ENCODE data around the gene SMCR8.

DNA sequence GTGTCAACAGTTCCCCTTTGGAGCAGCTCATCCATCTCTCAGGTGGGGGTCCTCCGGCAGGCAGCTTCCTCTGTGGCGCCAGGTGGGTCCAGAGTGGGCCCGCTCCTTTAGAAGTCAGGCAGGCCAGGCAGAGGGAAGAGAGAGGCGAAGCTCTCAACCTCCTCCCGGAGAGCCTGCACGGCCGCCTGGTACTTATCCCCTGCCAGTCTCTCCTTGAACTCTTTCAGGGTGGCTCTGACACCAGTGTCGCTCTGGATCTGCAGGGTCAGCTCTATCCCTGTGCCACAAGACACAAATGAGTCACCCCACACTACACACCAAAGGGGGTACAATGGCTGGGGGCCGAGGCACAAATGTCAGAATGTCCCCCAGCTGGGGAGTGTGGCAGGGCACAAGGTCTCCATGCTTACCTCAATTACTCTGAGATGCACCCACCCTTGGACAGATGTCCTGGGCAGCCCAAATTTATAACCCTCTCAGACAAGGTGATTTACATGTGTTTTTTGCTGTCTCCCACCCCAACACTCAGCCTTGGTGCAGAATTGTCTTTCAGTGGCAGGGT is 13.6 kb downstream of the SMCR8 start:
- TF ChIP-seq POLR2A (IDR thresholded peaks at IDR 0.05) = no peak
- TF ChIP-seq, protein P1, sequence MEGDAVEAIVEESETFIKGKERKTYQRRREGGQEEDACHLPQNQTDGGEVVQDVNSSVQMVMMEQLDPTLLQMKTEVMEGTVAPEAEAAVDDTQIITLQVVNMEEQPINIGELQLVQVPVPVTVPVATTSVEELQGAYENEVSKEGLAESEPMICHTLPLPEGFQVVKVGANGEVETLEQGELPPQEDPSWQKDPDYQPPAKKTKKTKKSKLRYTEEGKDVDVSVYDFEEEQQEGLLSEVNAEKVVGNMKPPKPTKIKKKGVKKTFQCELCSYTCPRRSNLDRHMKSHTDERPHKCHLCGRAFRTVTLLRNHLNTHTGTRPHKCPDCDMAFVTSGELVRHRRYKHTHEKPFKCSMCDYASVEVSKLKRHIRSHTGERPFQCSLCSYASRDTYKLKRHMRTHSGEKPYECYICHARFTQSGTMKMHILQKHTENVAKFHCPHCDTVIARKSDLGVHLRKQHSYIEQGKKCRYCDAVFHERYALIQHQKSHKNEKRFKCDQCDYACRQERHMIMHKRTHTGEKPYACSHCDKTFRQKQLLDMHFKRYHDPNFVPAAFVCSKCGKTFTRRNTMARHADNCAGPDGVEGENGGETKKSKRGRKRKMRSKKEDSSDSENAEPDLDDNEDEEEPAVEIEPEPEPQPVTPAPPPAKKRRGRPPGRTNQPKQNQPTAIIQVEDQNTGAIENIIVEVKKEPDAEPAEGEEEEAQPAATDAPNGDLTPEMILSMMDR (IDR thresholded peaks at IDR 0.05) = no peak
